Kidney epithelial cell (primary cell): ENCODE data around the gene FGD1. TPM values are rescaled to one million over a fixed set of nuclear protein-coding genes. Genes with fewer than 3 reads are reported as not detected.

Experiments used
- DNase-seq: peaks from one replicate; pipeline ENCODE4 v3.0.0-alpha.2; 2010; ENCODE audit warnings: low read depth
- H3K27me3 ChIP-seq: 2 replicates; pipeline ENCODE4 v1.6.0; 2011; ENCODE audit warnings: low read length; ENCODE audit not compliant: control insufficient read depth, insufficient read depth
- H3K36me3 ChIP-seq: 2 replicates; pipeline ENCODE4 v1.5.1; 2011; ENCODE audit warnings: low read length; ENCODE audit not compliant: control insufficient read depth, insufficient read depth
- H3K4me3 ChIP-seq: 2 replicates; pipeline ENCODE4 v1.5.1; 2011; ENCODE audit warnings: low read depth, mild to moderate bottlenecking, control low read depth, low read length
- total RNA-seq: library from RNA; depleted of rRNA; stranded (reverse); fragments of >200 nt; gene quantifications from 2 replicates; pipeline ENCODE4 v1.2.3, GENCODE V29; 2015
- TF ChIP-seq, protein P1 (sequence below): IDR thresholded peaks from 2 replicates; pipeline ENCODE4 v1.5.1; 2011; ENCODE audit warnings: mild to moderate bottlenecking, moderate library complexity, low read length, control low read depth, inconsistent platforms; ENCODE audit not compliant: insufficient read depth, poor library complexity, severe bottlenecking

FGD1 gene
- total RNA-seq, 1 donor from 2014 or later = 11.8 TPM

DNA sequence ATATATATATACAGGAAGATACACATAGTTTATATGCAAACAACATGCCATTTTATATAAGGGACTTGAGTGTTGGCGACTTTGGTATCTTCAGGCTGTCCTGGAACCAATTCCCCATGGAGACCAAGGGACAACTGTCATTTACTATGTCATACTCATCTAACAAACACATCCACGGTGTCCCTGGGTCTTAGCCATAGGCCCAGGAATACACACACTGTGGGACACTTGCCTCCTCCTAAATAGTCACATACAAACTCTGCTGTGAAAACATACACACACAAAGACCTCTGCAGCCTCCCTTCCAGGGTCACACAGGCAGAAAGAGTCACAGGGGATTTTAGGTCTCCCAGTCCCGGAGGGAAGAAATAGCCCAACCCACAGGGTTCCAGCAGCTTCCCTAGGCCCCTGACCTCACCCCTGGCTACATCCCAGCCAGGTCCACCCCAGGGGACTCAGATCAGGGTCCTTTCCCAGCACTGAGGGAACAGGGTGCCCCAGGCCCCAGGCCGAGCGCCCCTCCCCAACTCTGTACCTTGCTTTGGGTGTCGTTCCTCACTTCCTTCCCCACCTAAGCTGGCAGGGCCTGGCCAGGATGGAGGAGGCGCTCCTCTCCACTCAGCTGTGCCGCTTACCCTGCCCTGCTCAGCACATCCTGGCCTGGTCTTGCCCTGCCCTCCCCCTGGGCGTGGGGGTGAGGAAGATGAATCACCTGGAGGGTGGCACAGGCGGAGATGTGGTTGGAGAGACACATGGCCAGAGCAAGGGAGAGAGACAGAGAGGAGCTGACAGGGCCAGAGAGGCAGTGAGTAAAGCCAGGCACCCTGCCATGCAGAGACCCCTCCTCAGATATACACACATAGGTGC lies 21.8 kb downstream of the FGD1 start:
- TF ChIP-seq, protein P1, sequence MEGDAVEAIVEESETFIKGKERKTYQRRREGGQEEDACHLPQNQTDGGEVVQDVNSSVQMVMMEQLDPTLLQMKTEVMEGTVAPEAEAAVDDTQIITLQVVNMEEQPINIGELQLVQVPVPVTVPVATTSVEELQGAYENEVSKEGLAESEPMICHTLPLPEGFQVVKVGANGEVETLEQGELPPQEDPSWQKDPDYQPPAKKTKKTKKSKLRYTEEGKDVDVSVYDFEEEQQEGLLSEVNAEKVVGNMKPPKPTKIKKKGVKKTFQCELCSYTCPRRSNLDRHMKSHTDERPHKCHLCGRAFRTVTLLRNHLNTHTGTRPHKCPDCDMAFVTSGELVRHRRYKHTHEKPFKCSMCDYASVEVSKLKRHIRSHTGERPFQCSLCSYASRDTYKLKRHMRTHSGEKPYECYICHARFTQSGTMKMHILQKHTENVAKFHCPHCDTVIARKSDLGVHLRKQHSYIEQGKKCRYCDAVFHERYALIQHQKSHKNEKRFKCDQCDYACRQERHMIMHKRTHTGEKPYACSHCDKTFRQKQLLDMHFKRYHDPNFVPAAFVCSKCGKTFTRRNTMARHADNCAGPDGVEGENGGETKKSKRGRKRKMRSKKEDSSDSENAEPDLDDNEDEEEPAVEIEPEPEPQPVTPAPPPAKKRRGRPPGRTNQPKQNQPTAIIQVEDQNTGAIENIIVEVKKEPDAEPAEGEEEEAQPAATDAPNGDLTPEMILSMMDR = no peak
- H3K4me3 ChIP-seq = no peak overlapping the region

GRCh38 chrX:54470054-54470760 lies 25.8 kb downstream of the FGD1 start:
- no peaks in the 10 kb centered on the region for H3K36me3 ChIP-seq
- no peak overlapping the region for H3K4me3 ChIP-seq
- no peak for DNase-seq
- H3K27me3 ChIP-seq = no peaks in the 10 kb centered on the region
- TF ChIP-seq, protein P1 = no peak

More for the DNA sequence above, 21.8 kb downstream of the FGD1 start:
- H3K27me3 ChIP-seq = no peaks in the 10 kb centered on the region
- no peaks in the 10 kb centered on the region for H3K36me3 ChIP-seq
- peak; percentile 21 for DNase-seq

DNA sequence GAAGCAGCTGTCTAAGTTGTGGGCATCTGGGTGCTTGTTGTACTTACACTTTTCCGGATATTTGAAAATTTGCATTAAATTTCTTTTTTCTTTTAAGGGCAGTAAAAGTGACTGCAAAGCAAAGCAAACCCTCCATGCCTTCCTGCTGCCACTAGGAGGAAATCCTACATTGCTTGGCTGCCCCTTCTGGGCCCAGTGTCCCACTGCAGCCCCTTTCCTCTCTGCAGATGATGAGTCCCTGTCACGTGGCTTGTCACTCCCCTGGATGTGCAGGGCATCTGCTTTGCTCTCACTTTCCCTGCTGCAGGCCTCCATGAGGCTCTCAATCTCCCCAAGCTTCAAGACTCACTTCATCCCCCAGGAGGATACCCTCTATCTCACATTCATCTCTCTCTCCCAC lies 43.1 kb downstream of the FGD1 start:
- DNase-seq = no peak
- no peak overlapping the region for H3K4me3 ChIP-seq
- H3K36me3 ChIP-seq = peaks cover 1% of the 10 kb centered on the region
- TF ChIP-seq, protein P1 = peak; percentile 32
- no peaks in the 10 kb centered on the region for H3K27me3 ChIP-seq

- Histone ChIP-seq H3K36me3 (peaks cover 1% of the 10 kb centered on the region), H3K27me3 (no peaks in the 10 kb centered on the region), H3K4me3 (no peak overlapping the region)
- TF ChIP-seq, protein P1 = no peak
- DNase-seq = no peak
These were observed 46.1 kb downstream of the FGD1 start for GRCh38 chrX:54449929-54450328.

DNA sequence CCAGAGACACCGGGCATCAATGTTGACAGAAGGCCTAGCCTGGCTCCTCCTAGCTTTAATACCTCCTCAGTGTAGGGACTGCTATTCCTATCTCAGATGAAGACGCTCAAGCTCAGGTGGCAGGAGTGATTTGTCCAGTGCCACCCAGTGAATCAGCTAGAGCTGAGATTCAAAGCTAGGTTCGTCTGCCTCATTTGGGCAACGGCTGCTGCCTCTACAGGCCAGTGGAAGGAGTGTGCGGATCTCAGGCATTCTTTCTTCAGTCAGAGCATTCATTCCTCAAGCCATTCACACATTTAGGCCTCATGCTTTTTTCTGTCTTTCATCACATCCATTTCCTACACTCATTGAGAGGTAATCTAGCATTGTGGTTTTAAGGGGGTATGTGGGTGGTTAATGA lies 48.6 kb downstream of the FGD1 start:
- H3K4me3 ChIP-seq = no peak overlapping the region
- DNase-seq = no peak
- TF ChIP-seq, protein P1 = peak; percentile 13
- peaks cover 1% of the 10 kb centered on the region for H3K36me3 ChIP-seq
- H3K27me3 ChIP-seq = no peaks in the 10 kb centered on the region

- no peaks in the 10 kb centered on the region for H3K27me3 ChIP-seq
- DNase-seq = no peak
- TF ChIP-seq, protein P1 = no peak
- H3K4me3 ChIP-seq = no peak overlapping the region
- H3K36me3 ChIP-seq = peaks cover 1% of the 10 kb centered on the region
These were observed 50.0 kb downstream of the FGD1 start for GRCh38 chrX:54446084-54446483.
